Fibroblast of the aortic adventitia (primary cell): ENCODE data around the gene RRBP1. TPM values are rescaled to one million over a fixed set of nuclear protein-coding genes. Genes with fewer than 3 reads are reported as not detected.

Experiments used
- DNase-seq: peaks from one replicate; pipeline ENCODE4 v3.0.0-alpha.2; 2010; ENCODE audit warnings: low read depth
- H3K4me3 ChIP-seq: 2 replicates; pipeline ENCODE4 v1.5.1; 2011; ENCODE audit warnings: low read depth, mild to moderate bottlenecking, control low read depth, low read length, moderate library complexity
- CTCF ChIP-seq: IDR thresholded peaks from 2 replicates; pipeline ENCODE4 v1.5.1; 2011; ENCODE audit warnings: mild to moderate bottlenecking, low read length, control low read depth, inconsistent platforms; ENCODE audit not compliant: insufficient read depth
- total RNA-seq: library from RNA; depleted of rRNA; stranded (reverse); fragments of >200 nt; gene quantifications from 2 replicates; pipeline ENCODE4 v1.2.3, GENCODE V29; 2012; ENCODE audit warnings: low replicate concordance

Gene RRBP1
- total RNA-seq, 1 donor: 95.5 TPM

GRCh38 chr20:17664025-17664633, 17.9 kb downstream of the RRBP1 start:
- peak overlapping the region; percentile 6 for H3K4me3 ChIP-seq
- DNase-seq: peak; percentile 30
- TF ChIP-seq CTCF: no peak

- DNase-seq: peak; percentile 55
- no peak for TF ChIP-seq CTCF
- H3K4me3 ChIP-seq: peak overlapping the region; percentile 16
Measured at GRCh38 chr20:17663486-17663885, 18.6 kb downstream of the RRBP1 start.

GRCh38 chr20:17663040-17663399, 19.0 kb downstream of the RRBP1 start:
- no peak for TF ChIP-seq CTCF
- H3K4me3 ChIP-seq: no peak overlapping the region

DNA sequence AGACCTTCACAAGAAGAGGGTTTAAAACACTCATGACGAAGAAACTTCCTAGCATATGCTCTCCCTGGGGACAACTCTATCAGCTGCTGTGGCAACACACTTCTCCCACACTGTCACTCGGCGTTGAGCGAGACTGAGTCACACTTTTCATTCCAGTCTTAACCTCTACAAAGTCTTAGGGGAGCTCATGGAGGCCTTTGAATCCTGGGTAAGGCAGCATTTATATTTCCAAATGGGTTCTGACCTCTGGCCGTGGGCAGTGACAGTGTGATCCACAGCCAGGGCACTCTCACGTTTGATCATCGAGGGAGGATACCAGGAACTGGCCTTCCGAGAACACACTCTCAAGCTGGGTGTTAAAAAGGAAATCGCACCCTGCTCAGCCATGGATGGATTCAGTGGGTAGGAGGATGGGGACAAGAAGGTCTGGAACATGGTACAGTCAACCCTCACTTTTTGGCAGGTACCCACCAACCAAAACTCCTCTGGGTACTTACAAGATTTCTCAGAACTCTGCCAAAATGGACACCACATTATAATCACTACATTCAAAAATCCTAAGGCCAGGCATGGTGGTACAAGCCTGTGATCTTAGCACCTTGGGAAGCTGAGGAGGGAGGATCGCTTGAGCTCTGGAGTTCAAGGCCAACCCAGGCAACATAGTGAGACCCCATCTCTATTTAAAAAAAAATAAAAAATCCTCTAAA, 19.6 kb downstream of the RRBP1 start:
- TF ChIP-seq CTCF: no peak
- no peak overlapping the region for H3K4me3 ChIP-seq
- peak; percentile 88 for DNase-seq

More at GRCh38 chr20:17663040-17663399, 19.0 kb downstream of the RRBP1 start:
- DNase-seq: no peak

GRCh38 chr20:17661121-17661744, 20.8 kb downstream of the RRBP1 start:
- no peak for TF ChIP-seq CTCF
- H3K4me3 ChIP-seq: no peak overlapping the region
- peak; percentile 89 for DNase-seq

GRCh38 chr20:17660667-17661066, 21.4 kb downstream of the RRBP1 start:
- DNase-seq: no peak
- no peak overlapping the region for H3K4me3 ChIP-seq
- TF ChIP-seq CTCF: no peak
